PC-9 (cell line): Measurements from ENCODE around the gene CRTAC1. TPM values are rescaled to one million over a fixed set of nuclear protein-coding genes. Genes with fewer than 3 reads are reported as not detected.

Experiments used
- BruUV-seq: library from RNA; stranded (reverse); fragments of 400-500 nt; replicated peaks from 2 replicates; lab custom pipeline; 2021; lab: Mats Ljungman, UMichigan
- CTCF ChIA-PET: fragments of 300-600 bp; sonication (Branson Sonifier 250); formaldehyde crosslinking; loops from one replicate; lab custom pipeline; 2022; ENCODE audit warnings: antibody characterized with exemption; lab: Charles Lee
- POLR2A ChIA-PET: fragments of 300-600 bp; sonication (Branson Sonifier 250); formaldehyde crosslinking; loops from one replicate; lab custom pipeline; 2022; ENCODE audit warnings: antibody characterized with exemption; ENCODE audit not compliant: unreplicated experiment; lab: Charles Lee
- DNase-seq, 2 experiments: peaks; one replicate each; pipeline versions ENCODE4 v3.0.0 to v3.0.0-alpha.2; 2015 to 2022; ENCODE audit warnings: mixed read lengths in 1 of 2
- H2AFZ ChIP-seq: fragments of 200-600 bp; sonication (generic); 2 replicates; pipeline ENCODE4 v1.8.1; 2017; ENCODE audit warnings: antibody characterized with exemption
- H3F3A ChIP-seq: fragments of 200-600 bp; sonication (generic); 2 replicates; pipeline ENCODE4 v1.8.1; 2017; ENCODE audit warnings: antibody characterized with exemption, mild to moderate bottlenecking, low read depth; ENCODE audit not compliant: insufficient read depth
- H3K27ac ChIP-seq: fragments of 200-600 bp; sonication (generic); 2 replicates; pipeline ENCODE4 v1.6.1; 2016; ENCODE audit warnings: mixed run types
- H3K27me3 ChIP-seq: fragments of 200-600 bp; sonication (generic); 2 replicates; pipeline ENCODE4 v1.6.1; 2016; ENCODE audit warnings: low read depth, mixed run types; ENCODE audit not compliant: insufficient read depth
- H3K36me3 ChIP-seq: fragments of 200-600 bp; sonication (generic); 2 replicates; pipeline ENCODE4 v1.6.1; 2016; ENCODE audit warnings: low read depth, mixed run types
- H3K4me1 ChIP-seq: fragments of 200-600 bp; sonication (generic); replicated peaks from 2 replicates; pipeline ENCODE4 v1.6.1; 2016; ENCODE audit warnings: mixed run types; ENCODE audit not compliant: insufficient read depth
- H3K4me2 ChIP-seq: fragments of 200-600 bp; sonication (generic); 2 replicates; pipeline ENCODE4 v1.6.1; 2017; ENCODE audit warnings: mixed run types
- H3K4me3 ChIP-seq: fragments of 200-600 bp; sonication (generic); 2 replicates; pipeline ENCODE4 v1.6.1; 2016; ENCODE audit warnings: mixed run types
- H3K79me2 ChIP-seq: fragments of 200-600 bp; sonication (generic); 2 replicates; pipeline ENCODE4 v1.6.1; 2017; ENCODE audit warnings: low read depth, mixed run types
- H3K9me2 ChIP-seq: fragments of 200-600 bp; sonication (generic); 2 replicates; pipeline ENCODE4 v1.8.1; 2017; ENCODE audit warnings: mild to moderate bottlenecking; ENCODE audit not compliant: insufficient read depth
- H3K9me3 ChIP-seq: fragments of 200-600 bp; sonication (generic); 2 replicates; pipeline ENCODE4 v1.8.1; 2016; ENCODE audit warnings: low read depth; ENCODE audit not compliant: insufficient read depth
- H4K20me1 ChIP-seq: fragments of 200-600 bp; sonication (generic); 2 replicates; pipeline ENCODE4 v1.8.1; 2017; ENCODE audit not compliant: insufficient read depth
- CTCF ChIP-seq: fragments of 200-600 bp; sonication (generic); conservative IDR thresholded peaks from 2 replicates; pipeline ENCODE4 v1.6.1; 2017; ENCODE audit warnings: mixed run types, antibody characterized with exemption, mild to moderate bottlenecking, moderate library complexity
- EZH2 ChIP-seq: fragments of 200-600 bp; sonication (generic); IDR thresholded peaks from 2 replicates; pipeline ENCODE4 v1.8.0; 2017; ENCODE audit warnings: antibody characterized with exemption, low read depth
- intact Hi-C: fragments of 100-400 bp; cut with micrococcal nuclease; formaldehyde crosslinking; loops from one replicate; pipeline ENCODE4 v1.10.0; 2022; ENCODE audit not compliant: unreplicated experiment
- total RNA-seq: library from RNA; stranded (reverse); gene quantifications from 2 replicates; pipeline ENCODE4 v1.2.3, GENCODE V29; 2021

Gene CRTAC1
- total RNA-seq, 1 experiment from 2014 or later, result not detected

- Histone ChIP-seq H3F3A (no peaks in the 10 kb centered on the region), H3K4me3 (no peak overlapping the region), H3K4me1 (no peaks in the 10 kb centered on the region), H3K27ac (no peak overlapping the region), H3K9me2 (no peaks in the 10 kb centered on the region), H3K9me3 (no peaks in the 10 kb centered on the region), H3K27me3 (peaks cover 94% of the 10 kb centered on the region), H3K36me3 (no peaks in the 10 kb centered on the region), H2AFZ (no peak overlapping the region), H3K4me2 (no peak overlapping the region), H4K20me1 (no peaks in the 10 kb centered on the region), H3K79me2 (no peaks in the 10 kb centered on the region)
- ChIA-PET POLR2A (no interaction called here), CTCF (no interaction called here)
- DNase-seq, result no peak
- BruUV-seq, result no TSS peak
- intact Hi-C loops, result no loop called here
- TF ChIP-seq CTCF (no peak), EZH2 (no peak)
These were observed 60.8 kb downstream of the CRTAC1 start for GRCh38 chr10:97969538-97970079.

DNA sequence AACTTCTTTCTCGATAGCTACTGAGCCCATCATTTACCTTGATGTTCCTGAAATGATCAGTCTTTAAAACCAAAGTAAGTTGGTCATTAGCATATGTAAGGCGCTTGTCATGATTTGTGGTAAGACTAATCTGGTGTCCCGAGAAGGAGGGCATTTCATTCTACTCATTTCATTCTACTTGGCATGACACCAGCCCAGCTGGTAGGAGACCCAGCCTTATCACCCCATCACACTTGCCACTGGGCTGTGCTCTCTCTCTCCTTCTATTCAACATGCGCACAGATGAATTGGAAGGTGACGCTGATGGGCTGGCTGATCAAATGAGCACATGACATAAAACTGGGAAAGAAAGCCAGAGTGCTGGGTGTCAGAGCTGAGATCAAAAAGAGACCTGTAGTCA lies 65.7 kb downstream of the CRTAC1 start:
- no peak overlapping the region for H3K4me3 ChIP-seq
- no peaks in the 10 kb centered on the region for H3K79me2 ChIP-seq
- no peaks in the 10 kb centered on the region for H3K4me1 ChIP-seq
- H3K9me2 ChIP-seq, result no peaks in the 10 kb centered on the region
- peaks cover 93% of the 10 kb centered on the region for H3K27me3 ChIP-seq
- intact Hi-C loops, result no loop called here
- no TSS peak for BruUV-seq
- H3F3A ChIP-seq, result no peaks in the 10 kb centered on the region
- CTCF ChIA-PET, result no interaction called here
- no peak overlapping the region for H2AFZ ChIP-seq
- no peak overlapping the region for H3K27ac ChIP-seq
- TF ChIP-seq EZH2 (no peak), CTCF (no peak)
- H3K36me3 ChIP-seq, result no peaks in the 10 kb centered on the region
- H4K20me1 ChIP-seq, result no peaks in the 10 kb centered on the region
- POLR2A ChIA-PET, result no interaction called here
- DNase-seq, result no peak
- H3K4me2 ChIP-seq, result no peak overlapping the region
- no peaks in the 10 kb centered on the region for H3K9me3 ChIP-seq

GRCh38 chr10:97961945-97962344 lies 68.5 kb downstream of the CRTAC1 start:
- no peak overlapping the region for H3K4me2 ChIP-seq
- H3K27me3 ChIP-seq, result peaks cover 91% of the 10 kb centered on the region
- no peak overlapping the region for H2AFZ ChIP-seq
- TF ChIP-seq CTCF, result no peak
- no peak for TF ChIP-seq EZH2
- H3K4me1 ChIP-seq, result no peaks in the 10 kb centered on the region
- no peaks in the 10 kb centered on the region for H3K9me3 ChIP-seq
- H3K79me2 ChIP-seq, result no peaks in the 10 kb centered on the region
- H3K9me2 ChIP-seq, result no peaks in the 10 kb centered on the region
- no peaks in the 10 kb centered on the region for H4K20me1 ChIP-seq
- intact Hi-C loops, result no loop called here
- CTCF ChIA-PET, result no interaction called here
- BruUV-seq, result no TSS peak
- POLR2A ChIA-PET, result no interaction called here
- no peaks in the 10 kb centered on the region for H3K36me3 ChIP-seq
- no peak overlapping the region for H3K4me3 ChIP-seq
- no peak overlapping the region for H3K27ac ChIP-seq
- no peaks in the 10 kb centered on the region for H3F3A ChIP-seq
- DNase-seq, result no peak
